Measurements from ENCODE around the gene CNN2. TPM values are rescaled to one million over a fixed set of nuclear protein-coding genes. Genes with fewer than 3 reads are reported as not detected.

CNN2 gene
- total and polyA plus RNA-seq, 2 of the 8 experiments (the other 6 are each of a cell fraction or from before 2014, with no cell fraction given) = 189 to 551 TPM

DNA sequence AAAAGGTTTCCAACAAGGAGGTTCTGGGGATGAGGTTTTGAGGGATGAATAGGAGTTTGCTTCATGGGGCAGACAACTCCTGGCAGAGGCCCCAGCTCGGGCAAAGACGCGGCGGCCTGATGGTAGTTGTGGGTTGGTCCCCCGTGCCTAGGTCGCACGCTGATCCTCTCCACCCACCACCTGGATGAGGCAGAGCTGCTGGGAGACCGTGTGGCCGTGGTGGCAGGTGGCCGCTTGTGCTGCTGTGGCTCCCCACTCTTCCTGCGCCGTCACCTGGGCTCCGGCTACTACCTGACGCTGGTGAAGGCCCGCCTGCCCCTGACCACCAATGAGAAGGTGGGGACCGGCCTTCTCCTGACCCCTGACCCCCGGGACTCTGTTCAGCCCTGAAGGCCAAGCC lies 25.4 kb downstream of the CNN2 start:
- Histone ChIP-seq H4K20me1 (replicated peaks in 1 of 2; ENCODE audit: control insufficient read depth in 1 of 2, insufficient read depth in 2 of 2, low read length in 2 of 2) (no peaks in the 10 kb centered on the region), H3K27ac (ENCODE audit: low read depth, low read length) (no peak overlapping the region), H2BK20ac (ENCODE audit: low read length) (no peak overlapping the region), H3K23me2 (ENCODE audit: low read depth, low read length) (peaks cover 3% of the 10 kb centered on the region; the same call in 1 of the 2 replicates), H3K9me3 (ENCODE audit: insufficient read depth in 2 of 2, low read depth in 1 of 2, low read length in 1 of 2) (peaks cover 12 to 34% of the 10 kb centered on the region in 2 experiments), H2BK120ac (replicated peaks; ENCODE audit: low read depth, low read length) (no peak overlapping the region), H2AK5ac (ENCODE audit: low read depth, low read length) (no peak overlapping the region), H3K4me3 (ENCODE audit: extremely low read depth in 1 of 4, insufficient read depth in 2 of 4, low read depth in 3 of 4, low read length in 4 of 4) (no peak overlapping the region), H3K79me1 (ENCODE audit: low read depth, low read length) (no peaks in the 10 kb centered on the region), H4K8ac (ENCODE audit: extremely low read depth, insufficient read depth, low read length) (no peak overlapping the region), H3K4me1 (replicated peaks in 1 of 4; ENCODE audit: control insufficient read depth in 3 of 4, insufficient read depth in 4 of 4, low read length in 3 of 4) (no peaks in the 10 kb centered on the region), H3K79me2 (ENCODE audit: control insufficient read depth in 1 of 2, insufficient read depth in 2 of 2, low read length in 2 of 2) (no peaks in the 10 kb centered on the region), H2BK5ac (ENCODE audit: low read depth, low read length) (no peak overlapping the region), H3K4ac (replicated peaks; ENCODE audit: insufficient read length, low read depth, low read length) (no peak overlapping the region), H2BK15ac (ENCODE audit: low read length) (no peak overlapping the region), H3K4me2 (ENCODE audit: insufficient read depth in 1 of 2, low read depth in 2 of 2, low read length in 2 of 2) (no peak overlapping the region), H3K36me3 (ENCODE audit: control insufficient read depth in 2 of 4, insufficient read depth in 4 of 4, low read length in 3 of 4) (peaks cover 0 to 30% (median 7%) of the 10 kb centered on the region in 4 experiments; a peak in 6 of 8 replicates), H3K18ac (ENCODE audit: extremely low read depth, low read length) (no peak overlapping the region), H3K27me3 (replicated peaks in 1 of 4; ENCODE audit: control insufficient read depth in 3 of 4, extremely low read depth in 1 of 4, insufficient read depth in 3 of 4, low read length in 3 of 4) (no peaks in the 10 kb centered on the region; a peak in 1 of 7 replicates), H3K23ac (ENCODE audit: insufficient read length) (no peak overlapping the region), H4K5ac (ENCODE audit: insufficient read length, low read depth, low read length) (no peak overlapping the region), H3K56ac (replicated peaks; ENCODE audit: insufficient read length, low read depth, low read length) (no peak overlapping the region), H3K9ac (replicated peaks in 1 of 4; ENCODE audit: extremely low read depth in 1 of 4, low read depth in 3 of 4, low read length in 3 of 4) (no peak overlapping the region), H4K91ac (replicated peaks; ENCODE audit: insufficient read length, low read length) (no peak overlapping the region), H3K14ac (ENCODE audit: insufficient read length) (no peak overlapping the region), H2BK12ac (ENCODE audit: low read depth, low read length) (no peak overlapping the region), H2AFZ (ENCODE audit: low read length) (no peak overlapping the region)
- ChIA-PET POLR2A (ENCODE audit: partially characterized antibody) (interaction anchor here (0.7 to 1.6 kb wide), 6 partner anchors 9 to 34 kb away, joined by 3 to 6 read pairs (median 3); partner anchors contain the start of genes ABCA7, ARHGAP45 and CNN2), CTCF (ENCODE audit: partially characterized antibody) (no interaction called here)
- DNase-seq (ENCODE audit: low read depth in 1 of 2, low spot score in 2 of 2) = no peak
- no peak for FAIRE-seq
- TF ChIP-seq TAF7 (optimal IDR thresholded peaks at IDR 0.05; ENCODE audit: borderline replicate concordance, low read depth, low read length) = no peak
- no peak for TF ChIP-seq MAFK (IDR thresholded peaks at IDR 0.05; ENCODE audit: low read depth, low read length)
- TF ChIP-seq, protein P1, sequence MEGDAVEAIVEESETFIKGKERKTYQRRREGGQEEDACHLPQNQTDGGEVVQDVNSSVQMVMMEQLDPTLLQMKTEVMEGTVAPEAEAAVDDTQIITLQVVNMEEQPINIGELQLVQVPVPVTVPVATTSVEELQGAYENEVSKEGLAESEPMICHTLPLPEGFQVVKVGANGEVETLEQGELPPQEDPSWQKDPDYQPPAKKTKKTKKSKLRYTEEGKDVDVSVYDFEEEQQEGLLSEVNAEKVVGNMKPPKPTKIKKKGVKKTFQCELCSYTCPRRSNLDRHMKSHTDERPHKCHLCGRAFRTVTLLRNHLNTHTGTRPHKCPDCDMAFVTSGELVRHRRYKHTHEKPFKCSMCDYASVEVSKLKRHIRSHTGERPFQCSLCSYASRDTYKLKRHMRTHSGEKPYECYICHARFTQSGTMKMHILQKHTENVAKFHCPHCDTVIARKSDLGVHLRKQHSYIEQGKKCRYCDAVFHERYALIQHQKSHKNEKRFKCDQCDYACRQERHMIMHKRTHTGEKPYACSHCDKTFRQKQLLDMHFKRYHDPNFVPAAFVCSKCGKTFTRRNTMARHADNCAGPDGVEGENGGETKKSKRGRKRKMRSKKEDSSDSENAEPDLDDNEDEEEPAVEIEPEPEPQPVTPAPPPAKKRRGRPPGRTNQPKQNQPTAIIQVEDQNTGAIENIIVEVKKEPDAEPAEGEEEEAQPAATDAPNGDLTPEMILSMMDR (IDR thresholded peaks at IDR 0.05; ENCODE audit: control extremely low read depth in 1 of 3, insufficient read depth in 1 of 3, low read depth in 1 of 3, low read length in 3 of 3) = no peak
- TF ChIP-seq GABPA (IDR thresholded peaks at IDR 0.05; ENCODE audit: borderline replicate concordance, insufficient read depth, low read length) = no peak
- no peak for TF ChIP-seq TEAD4 (IDR thresholded peaks at IDR 0.05; ENCODE audit: low read depth, low read length)
- no peak for TF ChIP-seq JUN (IDR thresholded peaks at IDR 0.05; ENCODE audit: low read depth, low read length)
- 96% methylated on average over 17 of the region's 17 CpGs; no CpG with 5 or more reads in 1 of the 2 experiments for WGBS, 2 experiments (ENCODE audit: extremely low coverage in 1 of 2, insufficient coverage in 1 of 2, insufficient read length in 1 of 2, insufficient replicate concordance in 2 of 2, low coverage in 1 of 2, low lambda C conversion rate in 2 of 2, missing lambda C conversion rate in 1 of 2)

All from H1 (cell line).